ENCODE measurements around the gene CEP44. TPM values are rescaled to one million over a fixed set of nuclear protein-coding genes. Genes with fewer than 3 reads are reported as not detected.
"Not testable (repeated sequence)": the region's sequence is repeated elsewhere in the genome, so short reads cannot be mapped to it uniquely, and the experiment has no call there.

CEP44 gene, protein sequence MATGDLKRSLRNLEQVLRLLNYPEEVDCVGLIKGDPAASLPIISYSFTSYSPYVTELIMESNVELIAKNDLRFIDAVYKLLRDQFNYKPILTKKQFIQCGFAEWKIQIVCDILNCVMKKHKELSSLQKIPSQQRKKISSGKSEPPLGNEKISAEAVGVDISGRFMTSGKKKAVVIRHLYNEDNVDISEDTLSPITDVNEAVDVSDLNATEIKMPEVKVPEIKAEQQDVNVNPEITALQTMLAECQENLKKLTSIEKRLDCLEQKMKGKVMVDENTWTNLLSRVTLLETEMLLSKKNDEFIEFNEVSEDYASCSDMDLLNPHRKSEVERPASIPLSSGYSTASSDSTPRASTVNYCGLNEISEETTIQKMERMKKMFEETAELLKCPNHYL
- polyA plus RNA-seq (2014; cell fraction: cytosol; rRNA removed): 49.4 and 57.4 TPM in 2 replicates
- polyA plus RNA-seq (2014; cell fraction: nucleus; rRNA removed): 85.0 and 85.1 TPM in 2 replicates

- DNase-seq (ENCODE audit: low spot score): peak; percentile 84
Observed at GRCh38 chr4:174283507-174284471, at the start of gene CEP44, which contains the start of gene FBXO8. TSS of gene CEP44 (plus strand) at chr4:174283911. CDS start at chr4:174299122, 15,211 bp downstream. TSS of gene FBXO8 (minus strand) at chr4:174283667. CDS start at chr4:174263092, 20,575 bp downstream.

GRCh38 chr4:174236359-174236758, 47.4 kb upstream of the CEP44 start:
- no peak for DNase-seq (ENCODE audit: low spot score)

- DNase-seq (ENCODE audit: low spot score): no peak
Observed at GRCh38 chr4:174241162-174241561, 42.5 kb upstream of the CEP44 start.

DNA sequence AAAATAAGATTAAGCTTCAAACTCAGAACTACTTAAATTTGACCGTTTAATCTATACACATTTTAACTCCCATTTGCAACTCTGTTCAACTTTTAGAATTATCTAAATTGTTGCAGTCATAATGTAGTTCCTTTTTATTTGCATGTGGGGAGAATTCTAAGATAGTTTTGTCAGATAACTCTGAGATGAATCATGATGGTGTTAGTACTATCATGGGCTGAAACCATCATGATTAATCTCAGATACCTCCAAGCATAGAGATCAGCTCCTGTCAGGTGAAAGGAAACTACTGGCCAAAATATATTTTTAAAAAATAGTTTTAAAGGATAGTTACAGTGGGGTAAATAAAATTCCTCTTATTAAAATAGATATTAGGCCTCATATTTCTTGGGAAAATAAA, 39.3 kb upstream of the CEP44 start:
- DNase-seq (ENCODE audit: low spot score): no peak

GRCh38 chr4:174245714-174246113, 38.0 kb upstream of the CEP44 start:
- no peak for DNase-seq (ENCODE audit: low spot score)

GRCh38 chr4:174248407-174248806, 35.3 kb upstream of the CEP44 start:
- no peak for DNase-seq (ENCODE audit: low spot score)

- DNase-seq (ENCODE audit: low spot score): no peak
Observed at GRCh38 chr4:174252412-174252811, 31.3 kb upstream of the CEP44 start.

DNA sequence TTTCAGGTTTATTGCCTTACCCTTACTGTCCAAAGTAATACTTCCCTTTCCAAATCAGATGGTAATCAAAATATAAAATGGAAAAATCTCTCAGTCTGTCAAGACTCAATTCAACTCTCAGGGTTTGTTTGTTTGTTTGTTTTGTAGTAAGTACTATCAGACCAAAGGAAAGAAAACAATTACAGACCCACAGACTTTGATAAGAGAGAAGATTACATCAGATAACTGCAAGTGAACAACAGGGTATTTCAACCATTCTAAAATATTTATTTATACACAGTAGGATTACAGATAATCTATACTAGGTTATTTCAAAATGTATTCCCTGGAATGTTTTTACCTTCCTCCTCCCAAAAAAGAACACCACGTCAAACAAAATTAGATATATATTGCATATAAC, 29.1 kb upstream of the CEP44 start:
- DNase-seq (ENCODE audit: low spot score): no peak

DNA sequence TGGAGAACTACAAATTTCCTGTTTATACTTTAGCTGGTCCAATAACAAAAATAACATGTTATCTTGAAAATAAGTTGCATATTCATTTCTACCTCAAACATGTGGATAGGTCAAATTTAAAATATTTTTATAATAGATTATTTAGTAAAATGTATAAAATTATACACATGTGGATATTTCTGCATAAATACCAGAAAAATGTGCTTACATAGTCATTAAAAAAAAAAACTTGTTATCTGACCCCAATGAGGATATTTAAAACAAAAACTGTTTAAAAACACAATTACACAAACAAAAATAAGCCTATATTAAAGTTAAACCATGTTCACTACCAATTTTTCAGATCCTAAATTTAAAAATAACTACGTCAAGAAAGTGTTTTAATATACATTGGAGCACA, 28.3 kb upstream of the CEP44 start:
- no peak for DNase-seq (ENCODE audit: low spot score)

- DNase-seq (ENCODE audit: low spot score): no peak
Observed at GRCh38 chr4:174255786-174256185, 27.9 kb upstream of the CEP44 start.

DNA sequence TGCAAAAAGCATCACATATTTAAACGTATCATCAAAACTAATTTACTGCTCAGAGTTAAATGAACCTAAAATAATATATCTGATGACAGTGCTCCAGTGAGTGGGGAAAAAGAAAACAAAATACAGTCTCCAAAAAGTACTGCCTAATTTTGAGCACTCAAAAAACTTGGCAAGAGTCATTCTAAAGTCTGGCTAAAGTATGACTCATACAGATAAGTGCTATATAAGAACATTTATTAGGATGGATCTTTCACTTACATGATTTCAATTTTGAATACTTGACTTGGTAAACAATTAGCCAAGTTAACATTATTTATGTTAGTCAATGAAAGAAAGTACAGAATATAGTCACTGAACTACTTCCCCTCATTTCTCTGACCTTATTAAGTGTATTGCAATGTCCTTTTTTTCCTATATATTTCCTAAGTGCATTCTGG, 27.4 kb upstream of the CEP44 start:
- DNase-seq (ENCODE audit: low spot score): no peak

DNA sequence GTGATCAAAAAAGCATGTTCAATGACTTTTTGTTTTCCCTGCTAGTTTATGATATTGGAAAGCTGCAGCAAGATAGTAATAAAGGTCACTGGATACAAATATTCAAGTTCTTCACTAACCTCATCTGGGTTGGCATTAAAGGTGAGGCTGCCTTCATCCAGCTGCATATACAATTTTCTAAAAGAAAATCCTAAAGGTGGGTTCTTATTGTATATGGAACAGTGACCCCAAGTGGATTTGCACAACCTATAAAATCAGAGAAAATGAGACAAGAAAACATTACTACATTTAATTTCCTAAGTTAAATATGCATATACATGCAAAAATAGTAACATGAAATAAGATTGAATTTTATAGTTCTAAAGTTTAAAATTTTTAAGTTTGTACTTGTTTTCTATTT, 24.1 kb upstream of the CEP44 start:
- peak; percentile 19 for DNase-seq (ENCODE audit: low spot score)

DNA sequence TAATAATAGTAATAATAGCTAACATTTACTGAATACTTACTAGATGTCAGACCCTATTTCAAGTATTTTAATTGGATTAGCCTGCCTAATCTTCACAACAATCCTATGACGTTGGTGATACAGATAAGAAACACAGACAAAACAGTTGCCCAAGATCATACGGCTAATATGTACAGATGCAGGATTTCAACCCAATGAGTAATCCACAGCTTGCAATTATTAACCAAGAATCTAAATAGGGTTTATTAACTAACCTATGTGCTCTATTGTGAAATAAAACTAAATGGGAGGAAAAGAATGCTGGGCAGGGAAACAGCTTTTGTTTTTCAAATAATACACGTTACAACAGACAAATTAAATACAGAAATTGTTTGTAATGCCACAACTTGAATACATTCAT, 23.6 kb upstream of the CEP44 start:
- DNase-seq (ENCODE audit: low spot score): peak; percentile 33

GRCh38 chr4:174261432-174261831, 22.3 kb upstream of the CEP44 start:
- not testable (repeated sequence) for DNase-seq (ENCODE audit: low spot score)

GRCh38 chr4:174262624-174263444, 20.9 kb upstream of the CEP44 start:
- DNase-seq (ENCODE audit: low spot score): no peak

DNA sequence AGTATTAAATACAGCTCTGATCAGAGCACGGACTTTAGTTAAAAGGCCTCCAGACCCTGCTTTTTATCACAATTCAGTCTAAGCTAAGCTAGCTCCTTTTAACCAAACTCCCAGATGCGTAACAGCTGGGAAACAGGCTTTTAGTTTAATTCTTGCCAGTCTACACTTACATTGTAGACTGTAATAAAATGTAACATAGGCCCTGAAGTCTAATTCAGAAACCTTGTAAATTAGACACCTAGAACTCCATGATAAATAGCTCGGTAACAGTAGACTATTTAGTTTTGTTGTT, 20.3 kb upstream of the CEP44 start:
- DNase-seq (ENCODE audit: low spot score): no peak

GRCh38 chr4:174265916-174266315, 17.8 kb upstream of the CEP44 start:
- DNase-seq (ENCODE audit: low spot score): no peak

- no peak for DNase-seq (ENCODE audit: low spot score)
Observed at GRCh38 chr4:174266416-174266815, 17.3 kb upstream of the CEP44 start.

DNA sequence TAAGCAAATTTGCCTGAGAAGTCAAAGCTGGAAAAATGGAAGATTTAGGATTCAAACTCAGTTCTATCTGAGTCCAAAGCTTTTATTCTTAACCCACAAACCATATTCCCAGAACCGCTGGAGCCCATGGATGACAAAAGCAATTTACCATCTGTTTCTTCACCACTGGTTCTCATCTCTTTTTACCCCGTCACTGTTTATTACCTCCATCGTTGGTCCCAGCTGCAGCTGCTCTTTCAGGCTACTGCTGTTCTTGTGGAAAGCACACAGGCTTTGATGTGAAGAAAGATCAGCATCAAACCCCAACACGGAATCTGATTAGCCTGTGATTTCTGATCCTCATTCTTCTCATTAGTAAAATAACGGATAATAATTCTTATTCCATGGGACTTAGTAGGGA, 9.8 kb upstream of the CEP44 start:
- DNase-seq (ENCODE audit: low spot score): peak; percentile 35

DNA sequence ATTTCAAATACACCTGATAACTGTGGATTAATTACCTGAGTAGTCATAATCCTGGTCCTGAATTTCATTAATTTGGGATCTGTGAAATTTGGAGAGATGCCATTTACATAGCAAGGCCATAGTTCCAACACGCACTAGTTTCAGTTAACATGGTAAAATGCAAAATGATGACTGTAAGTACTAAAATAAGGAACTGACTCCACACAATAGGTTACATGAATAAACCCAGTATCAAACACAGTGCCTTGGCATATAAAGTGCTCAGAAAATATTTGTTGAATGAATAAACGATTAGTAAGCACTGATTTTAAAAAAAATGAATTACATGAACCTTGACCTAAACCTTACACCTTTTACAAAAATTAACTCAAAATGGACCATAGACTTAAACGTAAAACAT, 9.3 kb upstream of the CEP44 start:
- no peak for DNase-seq (ENCODE audit: low spot score)

GRCh38 chr4:174275101-174275500, 8.6 kb upstream of the CEP44 start:
- DNase-seq (ENCODE audit: low spot score): no peak

- no peak for DNase-seq (ENCODE audit: low spot score)
Observed at GRCh38 chr4:174277433-174277832, 6.3 kb upstream of the CEP44 start.

Measured in SK-N-DZ (cell line).